Ishikawa (cell line): ENCODE measurements around the gene ANKRD62.

Source experiments
- CEBPB ChIP-seq: IDR thresholded peaks from 2 replicates; pipeline ENCODE4 v1.6.1; 2012
- CREB1 ChIP-seq: IDR thresholded peaks from 2 replicates; pipeline ENCODE4 v1.6.1; 2012; ENCODE audit warnings: low read depth
- EGR1 ChIP-seq: IDR thresholded peaks from 2 replicates; pipeline ENCODE4 v1.6.1; 2012
- EP300 ChIP-seq: IDR thresholded peaks from 2 replicates; pipeline ENCODE4 v1.6.1; 2012; ENCODE audit warnings: borderline replicate concordance
- FOXM1 ChIP-seq: IDR thresholded peaks from 2 replicates; pipeline ENCODE4 v1.6.1; 2012; ENCODE audit warnings: low read depth, borderline replicate concordance
- NFIC ChIP-seq: IDR thresholded peaks from 2 replicates; pipeline ENCODE4 v1.6.1; 2012
- RAD21 ChIP-seq: IDR thresholded peaks from 2 replicates; pipeline ENCODE4 v1.6.1; 2012; ENCODE audit warnings: low read depth
- TAF1 ChIP-seq: IDR thresholded peaks from 2 replicates; pipeline ENCODE4 v1.6.1; 2012; ENCODE audit warnings: low read depth, mild to moderate bottlenecking
- TCF12 ChIP-seq: IDR thresholded peaks from 2 replicates; pipeline ENCODE4 v1.6.1; 2012; ENCODE audit warnings: low read depth
- TEAD4 ChIP-seq: IDR thresholded peaks from 2 replicates; pipeline ENCODE4 v1.6.1; 2012
- YY1 ChIP-seq: IDR thresholded peaks from 2 replicates; pipeline ENCODE4 v1.6.1; 2012; ENCODE audit warnings: low read depth
- ZBTB7A ChIP-seq: IDR thresholded peaks from 2 replicates; pipeline ENCODE4 v1.6.1; 2012; ENCODE audit warnings: low read depth
- TF ChIP-seq, protein P1 (sequence below): IDR thresholded peaks from 2 replicates; pipeline ENCODE4 v1.6.1; 2012; ENCODE audit warnings: low read depth, mild to moderate bottlenecking
- TF ChIP-seq, protein P2 (sequence below): IDR thresholded peaks from 2 replicates; pipeline ENCODE4 v1.6.1; 2012
- TF ChIP-seq, protein P3 (sequence below): IDR thresholded peaks from 2 replicates; pipeline ENCODE4 v1.6.1; 2012

Gene ANKRD62

DNA sequence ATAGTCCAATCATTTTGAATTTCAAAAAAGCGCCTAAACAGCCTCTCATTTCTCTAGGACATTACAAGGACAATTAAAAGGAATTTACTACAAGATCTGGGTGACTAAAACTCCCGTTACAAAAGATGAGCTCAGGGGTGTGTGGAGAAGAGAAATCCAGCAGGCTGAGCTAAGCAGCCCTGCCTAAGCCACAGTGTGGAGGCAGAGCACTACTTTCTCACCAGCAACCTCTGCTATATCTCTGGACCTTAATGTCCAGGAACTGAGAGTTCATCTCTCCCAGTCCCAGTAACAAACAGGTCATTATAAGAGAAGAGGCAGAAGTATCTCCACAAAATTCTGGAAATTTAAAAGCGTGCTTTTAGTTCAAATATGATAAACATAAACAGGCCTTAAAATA, 18.9 kb upstream of the ANKRD62 start:
- TF ChIP-seq, protein P1, sequence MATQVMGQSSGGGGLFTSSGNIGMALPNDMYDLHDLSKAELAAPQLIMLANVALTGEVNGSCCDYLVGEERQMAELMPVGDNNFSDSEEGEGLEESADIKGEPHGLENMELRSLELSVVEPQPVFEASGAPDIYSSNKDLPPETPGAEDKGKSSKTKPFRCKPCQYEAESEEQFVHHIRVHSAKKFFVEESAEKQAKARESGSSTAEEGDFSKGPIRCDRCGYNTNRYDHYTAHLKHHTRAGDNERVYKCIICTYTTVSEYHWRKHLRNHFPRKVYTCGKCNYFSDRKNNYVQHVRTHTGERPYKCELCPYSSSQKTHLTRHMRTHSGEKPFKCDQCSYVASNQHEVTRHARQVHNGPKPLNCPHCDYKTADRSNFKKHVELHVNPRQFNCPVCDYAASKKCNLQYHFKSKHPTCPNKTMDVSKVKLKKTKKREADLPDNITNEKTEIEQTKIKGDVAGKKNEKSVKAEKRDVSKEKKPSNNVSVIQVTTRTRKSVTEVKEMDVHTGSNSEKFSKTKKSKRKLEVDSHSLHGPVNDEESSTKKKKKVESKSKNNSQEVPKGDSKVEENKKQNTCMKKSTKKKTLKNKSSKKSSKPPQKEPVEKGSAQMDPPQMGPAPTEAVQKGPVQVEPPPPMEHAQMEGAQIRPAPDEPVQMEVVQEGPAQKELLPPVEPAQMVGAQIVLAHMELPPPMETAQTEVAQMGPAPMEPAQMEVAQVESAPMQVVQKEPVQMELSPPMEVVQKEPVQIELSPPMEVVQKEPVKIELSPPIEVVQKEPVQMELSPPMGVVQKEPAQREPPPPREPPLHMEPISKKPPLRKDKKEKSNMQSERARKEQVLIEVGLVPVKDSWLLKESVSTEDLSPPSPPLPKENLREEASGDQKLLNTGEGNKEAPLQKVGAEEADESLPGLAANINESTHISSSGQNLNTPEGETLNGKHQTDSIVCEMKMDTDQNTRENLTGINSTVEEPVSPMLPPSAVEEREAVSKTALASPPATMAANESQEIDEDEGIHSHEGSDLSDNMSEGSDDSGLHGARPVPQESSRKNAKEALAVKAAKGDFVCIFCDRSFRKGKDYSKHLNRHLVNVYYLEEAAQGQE = no peak
- TF ChIP-seq, protein P2, sequence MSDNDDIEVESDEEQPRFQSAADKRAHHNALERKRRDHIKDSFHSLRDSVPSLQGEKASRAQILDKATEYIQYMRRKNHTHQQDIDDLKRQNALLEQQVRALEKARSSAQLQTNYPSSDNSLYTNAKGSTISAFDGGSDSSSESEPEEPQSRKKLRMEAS = no peak
- no peak for TF ChIP-seq FOXM1
- no peak for TF ChIP-seq TEAD4
- TF ChIP-seq TCF12 = no peak
- no peak for TF ChIP-seq NFIC
- TF ChIP-seq TAF1 = no peak
- no peak for TF ChIP-seq YY1
- TF ChIP-seq, protein P3, sequence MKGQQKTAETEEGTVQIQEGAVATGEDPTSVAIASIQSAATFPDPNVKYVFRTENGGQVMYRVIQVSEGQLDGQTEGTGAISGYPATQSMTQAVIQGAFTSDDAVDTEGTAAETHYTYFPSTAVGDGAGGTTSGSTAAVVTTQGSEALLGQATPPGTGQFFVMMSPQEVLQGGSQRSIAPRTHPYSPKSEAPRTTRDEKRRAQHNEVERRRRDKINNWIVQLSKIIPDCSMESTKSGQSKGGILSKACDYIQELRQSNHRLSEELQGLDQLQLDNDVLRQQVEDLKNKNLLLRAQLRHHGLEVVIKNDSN = no peak
- no peak; the same call in 1 of the 2 replicates for TF ChIP-seq RAD21
- TF ChIP-seq CEBPB = no peak
- TF ChIP-seq EGR1 = no peak
- no peak for TF ChIP-seq EP300
- no peak for TF ChIP-seq CREB1
- TF ChIP-seq ZBTB7A = no peak

DNA sequence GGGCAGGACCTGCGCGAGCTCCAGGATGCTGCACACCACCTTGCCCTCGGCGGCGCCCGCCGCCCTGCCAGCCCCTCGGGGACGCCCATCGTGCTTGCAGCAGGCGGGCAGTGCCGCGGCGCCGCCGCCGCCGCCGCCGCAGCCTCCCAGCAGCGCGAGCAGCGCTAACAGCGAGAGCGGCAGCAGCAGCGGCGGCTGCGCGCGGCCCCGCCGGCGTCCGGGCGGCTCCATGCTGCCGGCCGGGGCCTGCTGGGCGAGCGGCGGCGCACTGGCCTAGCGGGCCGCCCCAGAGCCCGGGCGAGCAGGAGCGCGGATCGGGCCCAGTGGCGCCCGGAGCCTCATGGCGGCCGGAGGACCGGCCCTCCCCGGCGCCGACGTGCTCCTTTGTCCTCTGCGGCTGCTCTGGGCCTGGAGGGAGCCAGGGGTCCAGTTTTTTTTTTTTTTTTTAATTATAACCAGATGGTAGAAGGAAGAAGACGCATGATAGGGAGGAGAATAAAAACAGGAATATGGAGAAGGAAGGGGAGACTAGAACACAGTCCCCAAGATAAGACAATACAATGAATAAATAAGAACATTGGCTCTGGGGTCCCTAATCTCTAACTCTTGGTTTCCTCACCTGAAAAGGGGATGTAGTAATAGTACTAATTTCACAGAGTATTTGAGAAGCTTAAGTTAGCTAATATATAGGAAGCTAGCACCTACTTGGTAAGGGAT, 17.1 kb upstream of the ANKRD62 start:
- no peak for TF ChIP-seq CEBPB
- TF ChIP-seq NFIC = no peak
- TF ChIP-seq TEAD4 = no peak
- no peak for TF ChIP-seq YY1
- TF ChIP-seq, protein P2 = no peak
- TF ChIP-seq TAF1 = no peak

DNA sequence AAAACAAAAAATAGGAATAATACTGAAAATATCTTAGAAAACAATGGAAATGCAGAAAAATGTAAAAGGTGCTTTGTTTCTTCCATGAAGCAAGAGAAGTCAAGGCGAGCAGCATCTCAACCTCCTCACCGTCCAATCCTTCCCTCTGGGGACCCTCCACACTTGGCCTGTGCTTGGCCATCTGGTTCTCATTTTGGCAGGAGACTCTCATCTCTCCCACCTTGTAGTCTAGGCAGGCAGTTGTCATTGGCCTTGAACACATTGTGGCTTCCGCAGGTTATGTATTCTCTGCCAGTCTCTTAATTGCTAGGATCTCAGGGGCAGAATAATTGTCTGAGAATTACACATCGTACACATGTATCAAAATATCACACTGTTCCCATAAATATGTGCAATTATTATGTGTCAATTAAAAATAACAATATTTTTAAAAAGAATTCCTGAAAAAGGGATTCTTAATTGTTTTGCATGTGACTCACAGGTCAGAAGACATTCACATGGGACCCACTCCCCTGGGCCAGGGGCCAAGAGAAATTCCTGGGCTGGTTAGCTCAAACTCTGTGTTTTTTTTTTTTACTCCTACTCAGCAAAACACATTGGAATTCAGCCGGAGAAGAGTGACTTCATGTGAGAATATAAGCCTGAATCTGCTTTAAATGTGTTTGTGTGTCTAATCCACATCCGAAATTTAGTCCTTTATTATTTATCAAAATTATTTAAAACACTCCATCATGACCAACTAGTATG, 14.0 kb upstream of the ANKRD62 start:
- no peak for TF ChIP-seq RAD21
- TF ChIP-seq ZBTB7A = 0 out of 2 replicates have a peak, but pooled peaks have one; percentile 38
- peak; percentile 40; the same call in 1 of the 2 replicates for TF ChIP-seq TEAD4
- peak; percentile 60 for TF ChIP-seq NFIC

DNA sequence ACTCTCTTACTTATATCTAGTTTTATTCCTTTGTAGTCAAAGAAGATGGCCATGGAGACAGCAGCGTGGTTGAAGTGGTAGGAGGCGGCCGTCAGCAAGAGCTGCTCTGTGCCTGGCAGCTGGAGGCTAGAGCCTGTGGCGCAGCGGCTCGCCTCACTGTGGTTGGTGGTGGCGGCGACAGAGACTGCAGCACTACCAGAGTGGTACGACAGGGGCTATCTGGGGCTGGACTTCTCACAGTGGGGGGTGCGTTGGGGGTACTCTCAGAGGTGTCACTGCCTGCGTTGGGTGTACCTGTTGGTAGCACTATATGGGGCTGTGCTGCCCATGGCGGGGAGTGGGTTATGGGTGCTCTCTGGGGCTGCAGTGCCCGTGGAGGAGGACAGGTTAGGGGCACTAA, 8.5 kb upstream of the ANKRD62 start:
- TF ChIP-seq NFIC (no peak), CEBPB (no peak)
- TF ChIP-seq, protein P2 = no peak

DNA sequence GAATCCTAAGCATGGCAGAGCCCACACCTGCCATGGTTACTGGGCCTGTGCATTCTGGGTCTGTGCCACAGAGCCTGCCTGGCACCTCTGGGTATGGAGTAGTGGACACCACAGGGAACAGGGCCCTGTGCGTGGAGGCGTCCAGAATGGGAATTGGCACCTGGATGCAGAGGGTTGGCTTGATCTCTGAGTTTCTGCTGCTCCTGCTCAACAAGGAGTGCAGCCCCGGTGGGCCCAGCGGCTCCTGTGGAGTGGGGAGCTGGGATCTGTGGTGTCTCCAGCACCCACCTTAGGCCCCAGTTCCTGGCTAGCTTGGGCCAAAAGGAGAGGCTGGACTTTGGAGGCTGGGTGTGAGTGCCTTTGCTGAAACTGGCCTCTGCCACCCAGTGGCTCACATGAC, 7.9 kb upstream of the ANKRD62 start:
- TF ChIP-seq TCF12 (no peak), FOXM1 (no peak), NFIC (no peak), TAF1 (no peak), ZBTB7A (no peak), TEAD4 (no peak), YY1 (no peak), EGR1 (no peak), CEBPB (no peak), EP300 (no peak), CREB1 (no peak), RAD21 (no peak)
- TF ChIP-seq, protein P3 = no peak
- TF ChIP-seq, protein P1 = no peak
- TF ChIP-seq, protein P2 = no peak

DNA sequence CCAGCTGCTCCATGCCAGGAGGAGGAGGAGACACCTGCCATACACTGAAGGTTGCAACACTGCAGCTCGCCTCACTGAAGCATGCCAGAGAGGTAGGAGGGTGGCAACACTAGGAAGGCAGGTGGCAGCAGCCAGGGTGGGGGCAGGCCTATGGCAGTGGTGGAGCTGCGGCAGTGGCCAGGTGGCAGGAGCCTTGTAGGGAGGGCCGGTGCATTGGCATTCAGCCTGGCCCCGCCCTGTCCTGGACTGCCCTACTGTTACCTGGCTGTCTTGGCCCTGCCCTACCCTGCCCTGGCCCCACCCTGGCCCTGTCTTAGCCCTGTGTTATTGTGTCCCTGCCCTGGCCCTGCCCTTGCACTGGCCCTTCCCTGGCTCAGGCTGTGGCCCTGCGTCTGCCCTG, 7.4 kb upstream of the ANKRD62 start:
- TF ChIP-seq CREB1 (no peak), NFIC (peak; percentile 20; the same call in 1 of the 2 replicates), CEBPB (peak; percentile 65), TCF12 (peak; percentile 54)
- TF ChIP-seq, protein P3 = no peak
